K562 treated with DMSO at 1 percent for 4 hours (cell line): ENCODE results near the gene NOS3. TPM values are rescaled to one million over a fixed set of nuclear protein-coding genes. Genes with fewer than 3 reads are reported as not detected.

ENCODE experiments used
- total RNA-seq: library from RNA; unstranded; fragments of 300-600 nt; gene quantifications from 2 replicates; pipeline ENCODE4 v1.2.3, GENCODE V29; 2022; ENCODE audit not compliant: insufficient read depth

NOS3 gene
- 52.5 and 62.3 TPM in 2 replicates for total RNA-seq

DNA sequence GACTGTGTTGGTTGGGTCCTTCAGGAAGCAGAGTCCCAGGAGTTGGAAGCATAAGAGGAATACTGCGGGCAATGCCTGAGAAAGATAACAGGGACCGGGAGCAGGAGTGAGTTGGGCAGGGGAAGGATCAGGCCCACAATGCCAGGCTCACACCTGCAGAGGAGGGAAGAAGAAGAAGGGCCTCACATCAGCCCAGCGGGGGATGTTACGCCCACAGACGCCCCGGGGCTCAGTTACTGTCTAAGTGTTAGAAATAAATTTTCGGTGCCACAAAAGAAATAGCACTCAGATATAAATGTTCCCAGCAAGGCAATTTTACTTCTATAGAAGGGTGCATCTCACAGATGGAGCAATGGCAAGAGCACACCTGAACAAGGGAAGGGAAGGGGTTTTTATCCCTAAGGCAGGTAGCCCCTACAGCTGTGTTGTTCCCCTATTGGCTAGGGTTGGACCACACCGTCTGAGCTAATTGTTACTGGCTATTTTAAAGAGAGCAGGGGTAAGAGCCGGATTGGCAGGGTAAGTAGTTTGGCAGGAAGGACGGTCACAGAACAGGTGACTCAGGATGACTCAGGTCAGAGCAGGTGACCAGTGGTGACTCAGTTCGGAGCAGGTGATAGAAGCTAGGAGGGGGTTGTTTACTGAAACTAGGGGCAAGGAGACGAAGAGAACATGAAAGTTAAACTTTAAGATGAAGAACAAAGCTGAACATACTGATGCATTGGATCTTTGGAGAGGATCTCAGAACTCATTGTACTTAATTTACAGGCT, at the start of gene NOS3:
TSS of gene NOS3 (plus strand) at position 602 of the 771 bp plus-strand sequence. CDS start 2,787 bp downstream, outside the sequence.

DNA sequence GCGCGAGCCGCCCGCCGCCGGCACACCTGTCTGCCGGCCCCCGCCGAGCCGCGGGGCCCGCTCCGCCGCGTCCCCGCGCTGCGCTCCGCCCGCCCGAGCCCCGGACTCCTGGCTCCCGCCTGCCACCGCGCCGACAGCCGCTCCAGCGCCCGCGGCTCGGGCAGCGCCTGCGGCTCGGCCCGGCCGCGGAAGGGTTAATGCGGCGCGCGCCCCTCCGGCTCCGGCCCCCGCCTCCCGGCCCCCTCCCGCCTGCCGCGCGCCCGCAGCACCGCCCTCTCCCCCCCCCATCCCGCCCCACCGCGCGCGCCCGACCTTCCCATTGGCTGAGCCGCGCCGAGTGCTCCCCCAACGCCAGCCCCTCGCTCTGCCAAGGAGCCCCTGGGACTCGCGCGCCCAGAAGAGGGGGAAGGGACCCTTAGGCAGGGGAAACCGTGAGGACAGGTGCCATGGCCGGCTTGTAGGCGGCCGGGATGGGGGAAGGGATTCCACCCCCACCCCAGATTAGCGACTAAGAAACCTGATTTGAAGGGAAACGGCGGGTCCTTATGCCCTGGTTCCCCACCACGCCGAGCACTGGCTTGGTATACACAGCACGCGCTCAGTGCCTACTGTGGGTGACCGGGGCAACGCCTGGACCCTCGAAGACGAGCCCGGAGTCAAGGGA, 12.6 kb upstream of the NOS3 start, which contains the start of gene KCNH2:
TSS of gene KCNH2 (minus strand) at position 196 of the 664 bp plus-strand sequence. CDS start 408 bp downstream, outside the sequence.

DNA sequence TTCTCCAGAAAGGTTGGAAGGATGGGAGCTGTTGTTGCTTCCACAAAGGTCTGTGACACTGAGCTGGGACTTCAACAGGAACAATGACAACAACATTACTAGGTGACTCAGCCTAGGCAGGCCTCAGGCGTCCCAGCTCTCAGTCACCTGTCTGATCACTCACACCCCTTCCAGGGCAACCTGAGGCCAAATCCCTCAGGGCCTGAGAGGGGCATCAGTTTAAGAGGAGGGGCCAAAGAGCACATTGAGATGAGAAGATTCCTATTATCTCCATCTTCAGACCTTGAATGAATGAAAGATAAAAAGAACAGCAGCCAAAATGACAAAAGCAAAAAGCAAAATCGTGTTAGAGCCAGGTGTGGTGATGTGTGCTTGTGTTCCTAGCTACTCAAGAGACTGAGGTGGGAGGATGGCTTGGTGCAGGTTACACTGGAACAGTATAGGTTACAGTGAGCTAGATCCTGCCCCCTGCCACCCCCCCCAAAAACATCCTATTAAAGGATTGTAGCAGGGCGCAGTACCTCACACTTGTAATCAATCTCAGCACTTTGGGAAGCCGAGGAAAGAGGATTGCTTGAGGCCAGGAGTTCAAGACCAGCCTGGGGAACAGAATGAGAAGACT, 33.7 kb downstream of the NOS3 start, which contains the start of gene ATG9B:
TSS of gene ATG9B (minus strand) at position 60 of the 622 bp plus-strand sequence. CDS start 71 bp downstream, outside the sequence.

DNA sequence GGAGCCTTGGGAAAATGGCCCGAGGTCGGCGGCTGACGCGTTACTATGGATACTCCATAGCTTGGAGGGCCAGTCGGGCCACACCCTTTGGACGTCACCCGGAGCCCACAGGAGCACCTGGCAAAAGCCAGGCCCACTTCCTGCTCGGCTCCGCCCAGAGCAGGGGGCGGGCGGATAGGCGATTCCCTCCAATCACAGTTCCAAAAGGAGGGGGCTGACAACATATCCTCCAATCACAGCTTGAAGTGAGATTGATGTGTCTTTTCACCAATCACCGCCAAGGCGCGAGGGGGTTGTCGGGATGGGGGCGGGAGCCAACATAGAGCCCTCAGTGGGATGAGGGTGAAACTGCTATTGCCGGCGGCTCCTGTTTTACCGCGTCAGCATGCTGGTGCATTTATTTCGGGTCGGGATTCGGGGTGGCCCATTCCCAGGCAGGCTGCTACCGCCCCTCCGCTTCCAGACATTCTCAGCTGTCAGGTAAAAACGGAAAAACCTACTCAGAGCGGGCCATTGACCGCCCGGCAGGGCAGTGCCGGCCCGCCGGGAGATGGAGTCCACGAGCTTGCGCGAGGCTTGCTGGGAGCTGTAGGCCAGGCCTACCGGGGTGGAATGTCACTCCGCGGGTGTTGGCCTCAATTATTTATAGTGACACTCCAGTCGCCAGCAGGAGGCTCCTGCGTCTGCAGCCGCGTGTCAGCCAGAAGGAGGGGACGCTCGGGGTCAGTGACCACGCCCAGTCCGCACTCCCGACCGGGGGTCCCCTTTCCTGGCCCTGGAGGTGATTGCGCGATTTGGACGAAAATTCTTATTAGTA, 37.5 kb downstream of the NOS3 start, which contains the start of gene ABCB8:
TSS of gene ABCB8 (plus strand) at position 320 of the 817 bp plus-strand sequence. CDS start at position 386, 66 bp downstream.

DNA sequence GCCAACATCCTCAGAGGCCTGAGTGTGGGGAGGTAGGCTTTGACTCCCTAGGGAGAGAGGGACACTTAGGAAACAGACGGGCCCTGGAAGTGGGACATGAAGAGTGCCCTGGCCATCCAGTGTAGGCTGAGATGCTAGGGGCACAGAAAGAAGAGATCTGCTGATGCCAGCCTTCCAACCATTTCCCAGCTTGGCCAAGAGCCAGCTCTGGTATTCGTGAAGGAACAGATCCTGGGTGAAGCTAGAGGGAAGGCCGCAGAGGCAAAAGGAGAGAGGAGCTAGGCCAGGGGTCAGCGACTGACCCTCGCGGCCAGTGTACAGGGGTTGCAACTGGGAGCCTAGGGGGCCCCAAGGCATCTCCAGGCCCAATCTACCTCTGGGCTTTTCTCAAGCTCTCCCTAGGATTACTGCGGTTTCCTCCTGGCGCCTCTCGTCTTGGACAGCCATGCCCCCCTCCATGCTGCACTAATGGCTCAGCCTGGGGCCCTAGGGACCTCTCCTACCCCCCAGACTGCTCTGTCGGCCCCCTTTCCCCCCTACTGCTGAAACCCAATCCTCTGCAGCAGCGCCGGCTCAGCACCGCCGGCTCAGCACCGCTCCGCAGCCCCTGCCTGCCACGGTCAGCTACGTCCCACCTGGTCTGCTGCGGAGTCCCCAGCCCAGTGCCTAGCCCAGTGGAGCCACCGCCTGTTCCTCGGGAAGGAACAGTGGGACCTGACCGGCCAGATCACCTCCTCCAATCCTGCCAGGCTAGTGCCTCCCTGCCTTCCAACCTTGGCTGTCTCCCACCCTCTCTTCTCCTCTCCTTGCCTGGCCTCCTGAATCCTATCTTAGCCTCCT, 57.4 kb downstream of the NOS3 start, which contains the start of gene ASIC3:
TSS of gene ASIC3 (plus strand) at position 556 of the 840 bp plus-strand sequence. CDS start 355 bp downstream, outside the sequence.

DNA sequence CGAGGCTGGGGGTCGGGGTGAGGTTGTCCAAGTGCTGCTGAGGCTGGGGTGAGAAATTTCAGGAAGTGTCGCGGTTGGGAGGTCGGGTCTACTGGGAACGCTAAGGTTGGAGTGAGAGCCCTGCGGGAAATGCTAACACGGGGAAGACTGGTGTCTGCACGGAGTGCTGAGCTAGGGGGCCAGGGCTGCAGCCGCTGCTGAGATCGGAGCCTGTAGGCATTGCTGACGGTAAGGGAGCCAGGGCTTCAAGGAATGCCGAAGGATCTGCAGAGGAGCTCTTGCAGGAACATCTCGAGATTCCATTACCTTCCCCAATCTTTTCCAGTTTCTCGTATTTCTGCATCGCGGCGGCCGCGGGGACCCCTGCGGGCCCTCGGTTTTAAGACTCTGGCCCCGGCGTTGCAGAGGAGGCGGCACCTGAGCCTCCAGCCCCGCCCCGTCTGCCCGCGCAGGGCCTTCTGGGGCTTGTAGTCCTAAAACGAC, 66.7 kb downstream of the NOS3 start, which contains the start of gene CDK5:
TSS of gene CDK5 (minus strand) at position 392 of the 483 bp plus-strand sequence. CDS start at position 343, 49 bp downstream.

DNA sequence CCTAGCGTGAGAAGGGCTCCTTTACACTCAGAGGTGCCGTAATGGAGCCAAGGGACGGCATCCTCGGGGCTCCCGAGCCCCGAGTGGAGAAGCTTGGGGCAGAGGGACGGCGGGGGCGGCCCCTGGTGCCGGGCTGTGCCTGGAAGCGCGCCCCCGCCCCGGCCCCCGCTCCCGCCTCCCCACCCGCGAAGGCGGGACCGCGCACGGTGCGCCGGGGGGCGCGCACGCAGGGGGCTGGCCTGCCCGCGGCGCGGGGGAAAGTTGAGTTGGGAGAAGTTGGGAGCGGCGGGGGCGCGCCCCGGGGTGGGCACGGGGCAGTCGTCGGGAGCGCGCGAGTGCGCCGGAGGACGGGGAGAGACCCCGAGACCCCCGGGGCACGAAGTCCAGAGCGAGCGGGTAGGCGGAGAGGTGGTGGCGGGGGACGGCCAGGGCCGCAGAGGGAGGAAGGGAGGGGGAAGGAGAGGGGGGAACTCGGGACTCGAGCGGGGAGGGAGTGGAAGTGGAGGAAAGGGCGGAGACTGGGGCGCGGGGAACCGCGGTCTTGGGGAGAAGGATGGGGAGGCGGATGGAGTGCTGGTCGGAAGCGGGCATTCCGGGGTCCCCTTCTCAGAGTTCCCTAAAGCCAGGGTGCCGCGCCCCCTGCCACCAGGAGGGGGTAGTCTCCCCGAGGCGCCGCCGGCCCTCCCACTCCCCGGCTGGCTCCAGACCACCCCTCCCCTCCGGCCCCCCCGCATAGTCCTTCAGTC, 68.7 kb downstream of the NOS3 start, which contains the start of gene SLC4A2:
TSS of gene SLC4A2 (plus strand) at position 223 of the 746 bp plus-strand sequence. CDS start 2,399 bp downstream, outside the sequence.

Other genes starting within 250 kb of the NOS3 start
- 1.2 TPM in 1 of 2 replicates, not detected in the other for gene TMEM176B, start 190.7 kb upstream of the NOS3 start, total RNA-seq
- 0.84 and 1.2 TPM in 2 replicates for gene TMEM176A, start 190.2 kb upstream of the NOS3 start, total RNA-seq
- gene AOC1, start 138.5 kb upstream of the NOS3 start, total RNA-seq, result not detected in 2 replicates
- gene KCNH2, start 12.7 kb upstream of the NOS3 start, total RNA-seq, result 237 and 415 TPM in 2 replicates
- gene ATG9B, start 33.5 kb downstream of the NOS3 start, total RNA-seq, result 2.0 TPM in 1 of 2 replicates, not detected in the other
- 38.5 and 41.9 TPM in 2 replicates for gene ABCB8, start 37.4 kb downstream of the NOS3 start, total RNA-seq
- 6.6 and 9.8 TPM in 2 replicates for gene ASIC3, start 57.5 kb downstream of the NOS3 start, total RNA-seq
- gene CDK5, start 66.9 kb downstream of the NOS3 start, total RNA-seq, result 40.4 and 43.9 TPM in 2 replicates
- gene SLC4A2, start 68.6 kb downstream of the NOS3 start, total RNA-seq, result 296 and 338 TPM in 2 replicates
- gene FASTK, start 89.8 kb downstream of the NOS3 start, total RNA-seq, result 110 and 123 TPM in 2 replicates
- gene TMUB1, start 92.5 kb downstream of the NOS3 start, total RNA-seq, result 233 and 285 TPM in 2 replicates
- gene AGAP3, start 95.5 kb downstream of the NOS3 start, total RNA-seq, result 62.0 and 96.8 TPM in 2 replicates
- gene GBX1, start 176.7 kb downstream of the NOS3 start, total RNA-seq, result not detected in 2 replicates
- gene ASB10, start 196.2 kb downstream of the NOS3 start, total RNA-seq, result not detected in 2 replicates
- gene H2BK1, start 219.5 kb downstream of the NOS3 start, total RNA-seq, result not detected in 2 replicates
- 42.8 and 52.5 TPM in 2 replicates for gene ABCF2, start 236.2 kb downstream of the NOS3 start, total RNA-seq
- gene CHPF2, start 241.5 kb downstream of the NOS3 start, total RNA-seq, result 36.8 and 52.9 TPM in 2 replicates